Measurements from ENCODE around the gene KLHL18. TPM values are rescaled to one million over a fixed set of nuclear protein-coding genes. Genes with fewer than 3 reads are reported as not detected.
"Not testable (repeated sequence)": the region's sequence is repeated elsewhere in the genome, so short reads cannot be mapped to it uniquely, and the experiment has no call there.

KLHL18 gene
- total RNA-seq (2014; rRNA removed; shearing (Covaris generic)): 11.3 and 13.0 TPM in 2 replicates
- polyA plus RNA-seq (2014; cell fraction: nucleus; rRNA removed): 8.7 and 12.3 TPM in 2 replicates

DNA sequence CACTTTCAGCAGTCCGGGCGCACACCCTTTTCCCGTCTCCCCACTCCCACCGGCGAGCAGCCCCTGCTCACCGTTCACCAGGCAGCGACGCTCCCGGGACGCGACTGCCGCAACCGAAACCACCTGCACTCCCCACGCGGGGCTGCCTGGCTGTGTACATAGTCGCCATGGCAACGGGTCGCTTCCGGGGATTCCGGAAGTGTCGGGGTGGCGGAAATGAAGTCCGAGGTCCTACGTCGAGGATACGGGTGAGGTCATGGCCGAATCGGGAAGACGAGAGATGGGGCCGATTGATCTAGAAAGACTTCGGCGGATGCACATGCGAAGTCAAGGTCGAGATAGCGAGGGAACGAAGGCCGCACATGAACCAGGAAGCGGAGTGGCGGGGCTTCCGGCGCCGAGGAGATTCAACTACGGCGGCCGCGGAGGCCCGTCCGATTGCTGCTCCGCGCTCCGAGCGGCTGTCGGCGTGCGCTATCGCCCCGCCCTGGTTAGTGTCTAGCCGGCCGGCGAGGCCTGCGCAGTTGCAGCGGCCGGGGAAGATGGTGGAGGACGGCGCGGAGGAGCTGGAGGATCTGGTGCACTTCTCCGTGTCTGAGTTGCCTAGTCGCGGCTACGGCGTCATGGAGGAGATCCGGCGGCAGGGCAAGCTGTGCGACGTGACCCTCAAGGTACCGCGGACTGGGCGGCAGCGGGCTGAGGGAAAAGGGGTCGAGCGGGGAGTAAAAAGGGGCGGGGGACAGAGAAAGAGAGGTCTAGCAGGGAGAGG, at the start of gene KLHL18, which contains the start of gene KIF9:
KLHL18 (plus strand) TSS at position 521 of the 769 bp plus-strand sequence; CDS start at position 543, 22 bp downstream.
KIF9 (minus strand) TSS at position 376 of the 769 bp plus-strand sequence. CDS start 5,425 bp downstream, outside the sequence.
- DNase-seq (ENCODE audit: extremely low read depth, low read depth): peak; percentile 83

DNA sequence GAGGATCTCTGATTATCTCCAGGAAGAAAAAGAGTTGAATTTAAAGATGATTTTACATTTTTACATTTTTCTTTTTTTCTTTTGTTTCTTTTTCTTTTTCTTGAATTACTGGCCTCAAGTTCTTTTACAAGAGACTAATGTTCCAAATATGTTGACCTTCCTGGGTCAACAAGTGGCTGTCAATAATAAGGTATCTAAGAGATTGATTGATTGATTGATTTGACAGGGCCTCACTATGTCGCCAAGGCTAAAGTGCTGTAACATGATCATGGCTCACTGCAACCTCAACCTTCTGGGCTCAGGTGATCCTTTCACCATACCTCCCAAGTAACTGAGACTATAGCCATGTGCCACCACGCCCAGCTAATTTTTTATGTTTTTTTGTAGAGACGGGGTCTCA, 44.7 kb upstream of the KLHL18 start:
- no peak for DNase-seq (ENCODE audit: extremely low read depth, low read depth)

DNA sequence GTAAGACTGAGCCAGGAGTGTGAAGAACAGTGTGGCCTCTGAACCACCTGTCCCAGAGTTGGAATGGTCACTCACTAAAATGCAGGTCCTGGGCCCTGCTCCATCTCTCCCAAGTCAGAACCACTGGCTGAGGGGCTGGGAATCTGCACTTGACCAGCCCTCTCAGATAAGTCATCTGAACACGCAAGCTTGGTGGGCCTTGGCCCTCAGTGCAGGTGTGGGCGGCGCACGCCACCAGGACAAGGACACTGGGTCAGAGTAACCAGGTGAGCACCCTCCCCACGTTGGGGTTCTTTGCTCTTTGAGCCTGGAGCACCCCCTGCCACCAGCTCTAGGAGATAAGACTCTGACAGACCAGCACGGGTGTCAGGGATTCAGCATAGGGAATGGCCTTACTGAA, 42.8 kb upstream of the KLHL18 start:
- DNase-seq (ENCODE audit: extremely low read depth, low read depth): no peak

DNA sequence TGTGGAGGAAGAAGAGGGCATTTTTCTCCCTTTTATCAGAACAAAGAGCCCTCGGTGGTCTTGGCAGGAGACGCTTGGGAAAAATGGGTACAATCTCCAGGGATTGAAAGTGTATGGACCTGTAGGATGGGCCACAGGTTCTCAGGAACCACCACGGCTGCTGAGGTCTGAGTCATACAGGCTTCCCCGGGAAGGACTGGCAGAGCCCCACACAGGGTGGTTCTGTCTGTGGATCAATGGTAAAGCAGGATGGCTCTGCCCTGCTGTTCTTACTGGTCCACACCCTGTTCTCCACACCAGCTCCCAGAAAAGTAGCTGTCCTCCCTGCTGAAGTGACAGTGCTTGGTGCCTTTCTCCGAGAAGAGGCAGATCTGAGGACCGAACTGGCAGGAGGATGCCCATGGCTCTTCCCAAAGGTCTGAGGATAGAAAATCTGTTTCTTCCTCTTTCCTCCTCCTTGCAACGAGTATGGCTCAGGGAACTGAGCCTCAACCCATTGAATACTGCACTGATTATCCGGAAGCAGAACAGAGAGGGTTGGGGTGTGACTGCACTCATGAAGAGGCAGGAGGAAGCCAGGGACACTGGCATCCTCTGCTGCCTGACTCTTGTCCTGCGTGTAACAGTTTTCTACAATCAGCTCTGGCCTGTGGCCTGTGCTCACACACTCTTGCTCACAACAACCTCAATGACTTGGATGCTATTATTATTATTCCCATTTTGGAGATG, 39.2 kb upstream of the KLHL18 start:
- DNase-seq (ENCODE audit: extremely low read depth, low read depth): no peak

DNA sequence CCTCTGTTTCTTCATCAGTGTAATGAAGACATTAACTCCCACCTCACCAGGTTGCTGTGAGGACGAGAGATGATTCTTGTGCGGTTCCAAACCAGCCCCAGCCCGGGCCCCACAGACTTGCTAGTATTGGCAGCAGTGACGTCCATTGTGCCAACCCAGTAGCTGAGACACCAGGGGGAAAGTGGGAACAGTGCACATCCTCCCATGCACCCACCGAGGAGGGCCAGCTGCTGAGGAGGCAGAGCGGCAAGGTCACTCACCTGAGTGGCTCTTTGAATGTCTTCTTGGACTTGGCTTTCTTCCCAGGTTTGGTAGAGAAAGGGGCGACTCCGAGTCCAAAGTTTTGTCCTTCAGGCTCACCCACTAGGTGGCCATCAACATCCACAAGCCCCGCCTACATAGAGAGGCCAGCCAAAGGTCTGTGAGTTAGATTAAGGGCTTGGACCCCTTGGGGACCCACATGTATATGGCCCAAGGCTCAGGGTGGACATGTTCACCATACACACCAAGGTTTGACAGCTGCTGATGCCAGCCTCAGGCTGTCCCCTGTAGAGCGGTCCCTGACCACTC, 38.1 kb upstream of the KLHL18 start:
- no peak for DNase-seq (ENCODE audit: extremely low read depth, low read depth)

DNA sequence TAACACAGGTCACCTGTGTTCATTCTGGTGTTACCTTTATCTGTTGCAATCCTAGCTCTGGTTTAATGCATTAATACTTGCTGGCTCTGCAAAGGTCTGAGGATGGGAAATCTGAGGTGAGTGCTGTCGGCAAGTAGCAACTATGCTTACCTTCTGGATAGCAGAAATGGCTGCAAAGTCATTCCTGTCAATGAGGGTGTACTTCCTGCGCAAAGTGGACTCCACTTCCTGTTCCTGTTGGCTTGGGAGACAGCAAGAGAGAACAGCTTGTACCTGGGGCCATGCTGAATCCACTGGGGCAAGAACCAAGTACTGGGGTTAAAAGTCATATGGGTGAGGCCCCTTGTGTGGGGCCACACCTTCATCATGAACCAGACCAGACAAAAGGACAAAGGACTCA, 37.5 kb upstream of the KLHL18 start:
- no peak for DNase-seq (ENCODE audit: extremely low read depth, low read depth)

DNA sequence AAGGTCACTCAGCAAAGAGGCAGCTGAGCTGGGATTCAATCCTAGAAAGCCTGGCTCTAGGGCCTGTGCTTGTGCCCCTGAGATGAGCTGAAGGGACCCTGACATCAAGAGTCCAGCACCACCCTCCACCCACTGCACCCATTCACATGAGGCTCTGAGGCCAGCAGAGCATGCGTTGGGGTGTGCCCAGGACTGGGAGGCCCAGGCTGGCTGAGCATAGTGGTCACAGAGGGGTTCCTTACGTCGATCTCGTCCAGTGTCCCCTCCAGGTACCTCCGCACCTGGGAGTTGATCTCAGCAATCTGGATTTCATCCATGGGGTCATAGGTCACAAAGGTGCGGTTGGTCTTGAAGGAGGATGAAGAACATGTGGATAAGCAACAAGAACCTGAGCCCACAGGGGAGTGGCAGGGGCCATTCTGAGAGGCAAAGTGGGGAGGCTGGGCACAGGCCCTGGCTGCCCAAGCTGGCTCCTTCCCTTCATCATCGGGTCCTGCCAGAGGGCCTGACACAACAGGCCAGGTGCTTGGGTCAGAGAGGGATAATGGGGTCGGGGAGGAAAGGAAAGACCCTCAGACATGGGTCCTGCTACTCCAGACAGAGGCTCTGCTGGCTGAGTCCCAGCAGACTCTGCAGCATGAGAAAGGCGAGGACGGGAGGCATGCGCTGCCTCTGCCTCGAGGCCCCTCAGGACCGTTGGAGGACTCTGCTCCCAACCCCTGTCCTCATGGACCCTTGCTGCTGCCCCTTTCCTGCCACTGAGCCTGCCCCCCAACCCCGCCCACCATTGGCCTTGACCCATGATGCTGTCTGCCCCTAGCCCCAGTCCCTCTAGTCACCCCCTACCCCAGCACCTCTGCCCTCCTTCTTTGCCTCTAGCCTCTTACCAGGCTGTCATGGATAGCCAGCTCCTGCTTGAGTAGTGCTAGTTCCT, 35.3 kb upstream of the KLHL18 start:
- DNase-seq (ENCODE audit: extremely low read depth, low read depth): no peak

DNA sequence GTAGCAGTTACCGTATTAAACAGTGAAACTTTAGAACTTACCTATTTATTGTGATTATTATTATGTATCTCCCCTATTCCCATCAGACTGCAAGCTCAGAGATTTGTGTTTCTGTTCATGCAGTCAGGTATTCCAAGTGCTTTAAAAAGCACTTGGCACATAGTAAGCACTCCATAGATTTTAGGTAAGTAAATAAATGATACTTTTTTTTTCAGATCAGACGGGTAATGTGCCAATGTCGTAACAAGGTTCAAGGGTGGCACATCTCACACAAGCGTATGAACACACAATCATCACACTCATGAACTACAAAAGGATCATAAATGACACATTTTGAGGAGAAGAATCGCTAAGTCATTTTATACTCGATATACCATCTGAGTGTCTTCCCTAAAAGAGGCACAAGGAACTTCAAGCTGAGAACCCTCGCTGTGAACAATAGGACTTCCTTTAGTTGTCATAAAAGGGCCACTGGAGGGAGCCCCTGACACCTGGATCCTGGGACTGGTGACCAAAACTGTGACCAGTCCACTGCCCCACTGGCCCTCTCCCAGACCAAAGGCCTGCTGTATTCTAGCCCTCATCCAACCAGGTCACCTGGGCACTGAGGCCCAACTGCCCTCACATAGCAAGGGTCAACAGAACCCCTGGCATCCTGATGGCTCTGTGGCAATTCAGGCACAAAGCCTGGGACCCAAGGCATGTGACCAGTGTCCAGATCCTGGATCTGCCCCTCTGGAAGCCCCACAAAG, 32.3 kb upstream of the KLHL18 start:
- DNase-seq (ENCODE audit: extremely low read depth, low read depth): peak; percentile 22

DNA sequence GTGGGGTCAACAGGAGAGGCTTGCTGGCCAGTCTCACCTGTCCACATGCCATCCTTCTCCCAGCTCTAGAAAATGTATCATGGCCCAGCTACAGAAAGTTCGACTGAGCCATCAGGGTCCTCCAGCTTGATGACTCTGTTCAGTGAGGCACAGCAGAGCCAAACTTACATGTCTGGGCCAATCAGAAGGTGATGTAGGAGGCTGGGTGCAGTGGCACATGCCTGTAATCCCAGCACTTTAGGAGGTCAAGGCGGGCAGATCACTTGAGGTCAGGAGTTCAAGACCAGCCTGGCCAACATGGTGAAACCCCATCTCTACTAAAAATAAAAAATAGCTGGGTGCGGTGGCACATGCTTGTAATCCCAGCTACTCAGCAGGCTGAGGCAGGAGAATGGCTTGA, 31.7 kb upstream of the KLHL18 start:
- DNase-seq (ENCODE audit: extremely low read depth, low read depth): not testable (repeated sequence)

DNA sequence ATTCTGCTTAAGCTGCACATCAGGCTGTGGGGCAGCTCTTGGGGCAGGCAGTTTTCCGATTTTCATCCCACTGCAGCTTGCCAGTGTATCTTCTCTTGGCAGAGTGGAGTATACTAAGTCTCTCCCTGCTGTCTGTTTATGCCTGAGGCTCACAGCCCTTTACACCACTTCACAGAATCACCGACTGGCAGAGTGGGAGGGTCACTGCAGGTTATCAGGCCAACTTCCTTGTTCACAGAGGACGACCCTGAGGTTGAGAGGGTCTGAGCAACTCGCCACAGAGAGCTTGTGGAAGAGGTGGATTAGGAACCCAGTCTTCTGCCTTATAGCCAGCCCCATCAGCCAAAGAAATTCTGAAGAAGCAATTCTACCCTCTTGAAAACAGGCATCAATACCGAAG, 31.1 kb upstream of the KLHL18 start:
- no peak for DNase-seq (ENCODE audit: extremely low read depth, low read depth)

DNA sequence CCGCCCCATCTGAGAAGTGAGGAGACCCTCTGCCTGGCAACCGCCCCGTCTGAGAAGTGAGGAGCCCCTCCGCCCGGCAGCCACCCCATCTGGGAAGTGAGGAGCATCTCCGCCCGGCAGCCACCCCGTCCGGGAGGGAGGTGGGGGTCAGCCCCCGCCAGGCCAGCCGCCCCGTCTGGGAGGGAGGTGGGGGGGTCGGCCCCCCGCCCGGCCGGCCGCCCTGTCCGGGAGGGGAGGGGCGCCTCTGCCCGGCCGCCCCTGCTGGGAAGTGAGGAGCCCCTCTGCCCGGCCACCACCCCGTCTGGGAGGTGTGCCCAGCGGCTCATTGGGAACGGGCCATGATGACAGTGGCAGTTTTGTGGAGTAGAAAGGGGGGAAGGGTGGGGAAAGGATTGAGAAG, 26.4 kb upstream of the KLHL18 start:
- not testable (repeated sequence) for DNase-seq (ENCODE audit: extremely low read depth, low read depth)

DNA sequence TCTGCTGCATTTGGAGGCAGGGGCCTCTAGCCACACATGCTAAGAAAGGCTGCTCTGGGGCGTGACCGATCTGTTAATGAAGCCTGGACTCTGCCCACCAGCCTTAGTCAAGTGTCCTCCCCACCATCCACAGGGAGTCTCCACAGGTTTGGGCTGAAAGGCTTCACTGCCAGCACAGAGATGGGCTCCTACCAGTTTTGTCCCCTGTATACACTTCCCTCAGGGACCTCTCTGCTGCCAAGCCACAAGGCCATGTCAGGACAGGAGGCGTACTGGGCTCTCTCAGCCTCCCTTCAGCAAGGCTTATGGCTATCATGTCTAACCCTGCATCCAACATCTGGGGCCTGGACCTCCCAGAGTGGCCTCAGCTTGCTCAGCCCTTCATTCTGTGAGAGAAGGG, 23.6 kb upstream of the KLHL18 start:
- no peak for DNase-seq (ENCODE audit: extremely low read depth, low read depth)

DNA sequence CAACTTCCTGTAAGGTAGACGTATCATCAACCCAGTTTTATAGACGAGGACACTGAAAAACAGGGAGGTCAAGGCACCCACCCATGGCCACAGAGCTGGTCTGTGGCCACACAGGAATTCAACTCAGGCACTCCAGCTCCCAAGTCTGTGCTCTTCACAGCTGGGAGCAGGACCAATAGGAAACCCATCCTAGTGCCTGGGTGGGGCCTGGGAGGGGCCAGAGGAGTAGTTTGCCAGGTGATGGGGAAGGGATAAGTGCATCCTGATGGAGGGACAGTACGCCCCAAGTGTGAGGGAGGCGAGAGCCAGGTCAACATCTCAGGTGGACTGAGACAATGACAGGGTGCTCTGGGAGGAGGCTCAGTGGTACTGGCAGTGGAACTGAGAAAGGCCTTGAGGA, 22.1 kb upstream of the KLHL18 start:
- DNase-seq (ENCODE audit: extremely low read depth, low read depth): no peak

DNA sequence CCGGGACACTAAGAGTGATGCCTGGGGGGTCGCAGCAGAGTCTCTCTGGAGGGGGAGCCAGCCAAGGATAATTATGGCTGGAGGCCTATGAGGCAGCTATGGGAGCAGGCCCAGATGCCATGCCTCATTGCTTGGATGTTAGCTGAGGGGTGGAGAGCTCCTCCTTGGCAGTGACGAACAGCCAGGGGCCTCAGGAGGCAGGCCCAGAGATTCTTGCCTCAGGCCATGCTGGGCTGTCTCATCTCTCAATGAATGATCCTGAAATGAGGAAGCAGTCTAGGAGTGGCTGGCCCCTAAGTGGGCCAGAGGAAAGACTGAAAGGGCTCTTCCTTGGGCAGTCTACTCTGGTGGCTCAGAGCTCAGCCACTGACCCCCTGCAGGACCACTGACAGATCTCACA, 21.4 kb upstream of the KLHL18 start:
- DNase-seq (ENCODE audit: extremely low read depth, low read depth): no peak

DNA sequence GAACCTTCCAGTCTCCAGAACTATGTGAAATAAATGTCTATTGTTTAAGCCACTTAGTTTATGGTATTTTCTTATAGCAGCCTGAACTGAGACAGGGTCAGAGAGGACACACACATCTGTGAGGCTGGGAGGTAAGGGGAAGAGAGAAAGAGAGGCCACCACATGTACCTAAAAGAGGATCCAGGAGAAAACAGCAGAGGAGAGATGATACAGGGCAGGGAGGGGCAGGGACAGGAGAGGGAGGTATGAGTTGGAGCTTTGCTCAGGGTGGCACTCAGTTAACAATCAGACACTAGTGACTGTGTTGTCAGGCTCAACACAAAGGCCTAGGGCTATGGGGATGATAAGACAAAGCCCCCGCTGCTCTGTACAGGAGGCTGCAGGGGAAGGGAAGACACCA, 17.7 kb upstream of the KLHL18 start:
- DNase-seq (ENCODE audit: extremely low read depth, low read depth): no peak

DNA sequence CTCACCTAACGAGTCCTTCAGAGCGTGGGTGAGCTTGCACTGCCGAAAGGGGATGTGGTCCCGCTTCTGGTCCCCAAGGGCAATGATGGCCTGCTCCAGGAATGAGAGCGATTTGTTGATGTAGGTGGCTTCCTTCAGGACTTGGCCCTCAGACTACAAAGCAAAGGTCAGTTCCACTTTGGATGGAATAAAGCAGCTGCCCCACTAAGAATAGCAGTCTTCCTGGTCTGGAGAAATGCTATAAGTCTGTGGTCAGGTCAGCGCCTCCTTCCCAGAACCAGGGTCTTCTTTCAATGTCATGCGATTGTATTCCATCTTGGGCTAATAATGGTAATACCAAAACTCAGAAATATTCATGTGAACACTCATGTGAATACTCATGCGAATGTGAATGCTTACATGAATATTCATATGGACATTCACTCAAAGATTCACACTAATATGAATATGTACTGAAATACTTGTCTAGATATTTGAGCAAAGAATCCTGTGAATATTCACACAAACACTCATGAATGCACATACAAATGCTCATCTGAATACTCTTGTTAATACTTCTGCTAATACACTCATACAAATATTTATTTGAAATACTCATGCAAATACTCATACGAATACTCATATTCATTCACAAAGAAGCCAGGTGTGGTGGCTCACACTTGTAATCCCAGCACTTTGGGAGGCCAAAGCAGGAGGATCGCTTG, 16.9 kb upstream of the KLHL18 start:
- DNase-seq (ENCODE audit: extremely low read depth, low read depth): no peak

DNA sequence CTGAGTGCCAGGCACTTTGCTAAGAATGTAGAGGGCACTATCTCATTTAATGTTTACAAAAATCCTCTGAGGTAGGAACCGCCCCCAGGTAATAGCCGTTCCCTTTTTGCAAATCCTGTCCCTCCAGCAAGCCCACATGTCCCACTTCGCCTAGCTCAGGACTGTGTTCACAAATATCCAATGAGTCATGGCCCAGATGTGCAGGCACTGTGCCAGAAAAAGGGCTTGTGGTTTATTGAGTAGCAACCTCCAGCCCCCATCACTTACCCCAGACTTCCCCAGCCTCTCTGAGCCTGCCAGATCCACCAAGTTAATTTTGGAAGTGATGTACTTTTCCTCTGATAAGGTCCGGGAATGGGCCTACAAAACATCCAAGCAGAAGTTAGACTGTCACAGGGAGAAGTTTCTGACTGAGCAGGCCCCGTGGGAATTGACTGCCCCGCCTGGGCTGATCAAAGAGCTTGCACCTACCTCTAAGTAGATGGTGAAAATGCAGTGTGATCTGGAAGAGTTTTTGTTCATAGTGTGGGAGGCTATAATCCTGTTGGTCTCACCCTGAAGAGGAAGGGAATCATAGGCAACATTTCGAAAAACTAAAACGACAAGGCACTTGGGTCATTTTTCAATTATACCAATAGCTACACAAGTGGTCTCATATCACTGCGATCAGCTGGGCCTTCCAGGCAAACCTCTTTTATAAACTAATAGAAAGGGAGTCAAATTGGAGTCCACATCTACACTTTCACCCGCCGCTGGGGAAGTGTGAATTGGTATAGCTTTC, 15.8 kb upstream of the KLHL18 start:
- DNase-seq (ENCODE audit: extremely low read depth, low read depth): peak; percentile 33

DNA sequence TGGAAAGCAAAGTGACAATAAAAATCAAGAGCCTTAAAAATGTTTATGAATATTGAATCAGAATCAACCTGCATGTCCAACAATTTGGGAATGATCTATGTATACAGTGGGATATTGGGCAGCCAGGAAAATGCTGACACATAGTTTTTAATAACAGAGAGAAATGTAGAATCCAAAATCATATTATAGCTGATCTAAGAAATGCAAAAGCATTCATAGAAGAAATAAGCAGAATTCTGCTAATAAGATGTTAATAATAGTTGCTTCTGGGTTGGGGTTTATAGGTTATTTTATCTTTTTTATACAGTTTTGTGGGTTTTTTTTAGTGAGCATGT, 15.3 kb upstream of the KLHL18 start:
- DNase-seq (ENCODE audit: extremely low read depth, low read depth): no peak
